Large intestine (tissue), 3 donors: Measurements from ENCODE around the gene FADS2. TPM values are rescaled to one million over a fixed set of nuclear protein-coding genes. Genes with fewer than 3 reads are reported as not detected.
A peak's percentile ranks its signal among the peaks of the same experiment; 100 is the strongest.

ENCODE experiments used
- DNase-seq, 2 donors: peaks; one replicate each; pipeline versions ENCODE4 v3.0.0 to v3.0.0-alpha.2; 2013
- H3K27ac ChIP-seq: one replicate; pipeline ENCODE4 v1.5.1; 2013; ENCODE audit warnings: low read length
- H3K27me3 ChIP-seq: 2 replicates; pipeline ENCODE4 v1.6.1; 2013; ENCODE audit warnings: low read length; ENCODE audit not compliant: control insufficient read depth, insufficient read depth
- H3K36me3 ChIP-seq: 2 replicates; pipeline ENCODE4 v1.6.1; 2013; ENCODE audit warnings: low read length; ENCODE audit not compliant: control insufficient read depth, insufficient read depth
- H3K4me1 ChIP-seq: one replicate; pipeline ENCODE4 v1.6.1; 2013; ENCODE audit warnings: low read length; ENCODE audit not compliant: control insufficient read depth, insufficient read depth
- H3K4me3 ChIP-seq: one replicate; pipeline ENCODE4 v1.5.1; 2013; ENCODE audit warnings: low read length
- H3K9me3 ChIP-seq: one replicate; pipeline ENCODE4 v1.6.1; 2013; ENCODE audit warnings: mild to moderate bottlenecking, low read depth, low read length, moderate library complexity; ENCODE audit not compliant: control insufficient read depth
- WGBS: methylation state at CpG from one replicate; pipeline ENCODE4 v1.1.5; 2013; ENCODE audit warnings: low lambda C conversion rate; ENCODE audit not compliant: insufficient coverage; 5-methylcytosine and 5-hydroxymethylcytosine counted together
- polyA plus RNA-seq: library from polyadenylated mRNA; unstranded; fragments of 120-200 nt; gene quantifications from one replicate; pipeline ENCODE4 v1.2.1, GENCODE V29; 2013

The FADS2 gene
- polyA plus RNA-seq, 1 donor: 28.8 TPM

DNA sequence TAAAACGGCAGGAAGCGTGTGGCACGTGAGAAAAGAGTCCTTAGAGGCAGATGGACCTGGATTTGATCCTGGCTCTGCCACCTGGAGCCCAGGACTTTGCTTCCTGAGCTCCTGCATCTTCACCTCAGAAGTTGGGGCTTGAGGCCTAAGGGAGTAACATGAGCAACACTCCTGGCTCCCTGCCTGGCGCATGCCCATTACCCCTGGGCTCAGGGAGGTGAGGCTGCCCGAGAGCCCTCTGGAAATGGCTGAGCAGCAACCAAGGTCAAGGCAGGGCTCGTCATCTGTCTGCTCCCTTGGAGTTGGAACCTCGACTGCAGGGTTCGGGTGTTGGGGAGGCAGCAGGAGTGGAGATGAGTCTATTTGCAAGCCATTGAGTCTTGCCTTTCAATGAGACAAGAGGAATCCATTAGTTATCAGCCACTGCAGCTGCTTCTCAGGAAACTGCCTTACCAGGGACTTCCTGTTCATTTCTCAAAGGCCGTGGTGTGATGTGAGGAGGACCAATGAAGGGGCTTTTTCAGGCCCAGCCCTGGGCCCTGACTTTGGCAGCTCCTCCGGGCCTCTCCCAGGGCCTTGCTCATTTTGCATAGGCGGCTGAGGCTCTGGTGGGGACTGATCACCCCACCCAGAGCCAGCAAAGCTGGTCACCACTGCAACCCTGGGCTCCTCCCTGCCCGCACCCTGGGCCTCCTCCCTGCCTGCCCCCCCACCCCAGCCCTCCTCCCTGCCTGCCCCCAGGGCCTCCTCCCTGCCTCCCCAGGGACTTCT is 6.4 kb downstream of the FADS2 start:
- Histone ChIP-seq H3K36me3 (no peaks in the 10 kb centered on the region), H3K4me3 (no peak overlapping the region), H3K27me3 (peaks cover 22% of the 10 kb centered on the region), H3K9me3 (no peaks in the 10 kb centered on the region), H3K4me1 (no peaks in the 10 kb centered on the region), H3K27ac (peak overlapping the region; percentile 4)
- WGBS: 70% methylated on average over 2 of the region's 12 CpGs
- DNase-seq: peak in 1 of 2 donors; percentile 22

DNA sequence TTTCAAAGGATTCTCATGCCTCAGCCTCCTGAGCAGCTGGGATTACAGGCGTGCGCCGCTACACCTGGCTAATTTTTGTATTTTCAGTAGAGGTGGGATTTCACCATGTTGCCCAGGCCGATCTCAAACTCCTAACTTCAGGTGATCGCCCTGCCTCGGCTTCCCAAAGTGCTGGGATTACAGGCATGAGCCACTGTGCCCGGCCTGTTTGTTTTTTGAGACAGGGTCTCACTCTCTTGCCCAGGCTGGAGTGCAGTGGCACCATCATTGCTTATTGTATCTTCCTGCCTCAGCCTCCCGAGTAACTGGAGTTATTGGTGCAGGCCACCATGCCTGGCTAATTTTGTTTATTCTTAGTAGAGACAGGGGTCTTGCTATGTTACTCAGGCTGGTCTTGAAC is 8.1 kb downstream of the FADS2 start:
- Histone ChIP-seq H3K27me3 (peaks cover 6% of the 10 kb centered on the region), H3K27ac (no peak overlapping the region), H3K36me3 (peaks cover 3% of the 10 kb centered on the region), H3K4me1 (no peaks in the 10 kb centered on the region), H3K4me3 (no peak overlapping the region), H3K9me3 (no peaks in the 10 kb centered on the region)
- DNase-seq: no peak
- WGBS: no CpG with 5 or more reads among the region's 8 CpGs

DNA sequence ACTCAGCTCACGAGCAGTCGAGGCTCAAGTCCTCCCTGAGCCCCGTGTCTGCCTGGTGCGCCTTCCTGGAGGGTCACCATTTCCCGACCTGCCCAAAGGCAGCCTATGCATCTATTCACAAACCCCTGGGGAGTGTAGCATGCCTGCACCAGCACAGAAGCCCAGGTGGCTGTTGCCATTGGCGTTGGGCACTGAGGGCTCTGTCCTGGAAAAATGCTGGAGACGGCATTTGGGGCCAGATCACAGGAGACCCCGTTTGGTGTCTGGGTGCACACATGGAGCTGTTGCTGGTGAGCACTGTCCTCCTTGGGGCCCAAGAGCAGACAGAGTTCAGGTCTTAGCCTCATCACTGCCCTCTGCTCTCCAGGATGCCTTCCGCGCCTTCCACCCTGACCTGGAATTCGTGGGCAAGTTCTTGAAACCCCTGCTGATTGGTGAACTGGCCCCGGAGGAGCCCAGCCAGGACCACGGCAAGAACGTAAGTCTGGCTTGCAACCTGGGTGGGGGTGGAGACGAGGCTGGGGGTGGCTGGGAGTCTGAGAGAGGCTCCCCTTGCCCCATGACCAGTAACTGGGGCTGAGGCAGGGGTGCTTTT is 9.4 kb downstream of the FADS2 start:
- H3K27ac ChIP-seq: no peak overlapping the region
- H3K36me3 ChIP-seq: peaks cover 14% of the 10 kb centered on the region
- H3K9me3 ChIP-seq: no peaks in the 10 kb centered on the region
- no CpG with 5 or more reads among the region's 15 CpGs for WGBS
- DNase-seq: no peak
- peaks cover 3% of the 10 kb centered on the region for H3K27me3 ChIP-seq
- H3K4me1 ChIP-seq: no peaks in the 10 kb centered on the region
- no peak overlapping the region for H3K4me3 ChIP-seq

DNA sequence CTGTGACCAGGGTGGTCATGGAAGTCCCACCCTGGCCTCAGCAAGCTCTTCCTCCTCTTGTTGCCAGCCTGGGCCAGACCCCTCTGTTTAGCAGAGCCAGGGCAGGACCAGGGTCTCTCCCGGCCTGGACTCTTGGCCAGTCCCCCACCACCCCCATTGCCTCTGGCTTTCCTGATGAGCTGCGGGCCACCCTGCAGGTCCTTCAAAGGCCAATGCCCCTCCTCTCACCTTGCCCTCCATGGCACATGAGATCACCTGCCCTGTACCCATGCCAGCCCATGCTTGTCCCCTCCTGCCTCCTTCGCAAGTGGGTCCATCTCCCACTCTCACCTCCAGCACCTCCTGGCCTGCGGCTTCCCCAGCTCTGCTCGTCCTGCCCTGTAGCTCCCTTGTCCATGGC is 10.4 kb downstream of the FADS2 start:
- DNase-seq: no peak
- Histone ChIP-seq H3K27me3 (no peaks in the 10 kb centered on the region), H3K4me3 (no peak overlapping the region), H3K9me3 (no peaks in the 10 kb centered on the region), H3K36me3 (peaks cover 16% of the 10 kb centered on the region), H3K27ac (no peak overlapping the region), H3K4me1 (no peaks in the 10 kb centered on the region)
- 100% methylated on average over 1 of the region's 5 CpGs for WGBS

DNA sequence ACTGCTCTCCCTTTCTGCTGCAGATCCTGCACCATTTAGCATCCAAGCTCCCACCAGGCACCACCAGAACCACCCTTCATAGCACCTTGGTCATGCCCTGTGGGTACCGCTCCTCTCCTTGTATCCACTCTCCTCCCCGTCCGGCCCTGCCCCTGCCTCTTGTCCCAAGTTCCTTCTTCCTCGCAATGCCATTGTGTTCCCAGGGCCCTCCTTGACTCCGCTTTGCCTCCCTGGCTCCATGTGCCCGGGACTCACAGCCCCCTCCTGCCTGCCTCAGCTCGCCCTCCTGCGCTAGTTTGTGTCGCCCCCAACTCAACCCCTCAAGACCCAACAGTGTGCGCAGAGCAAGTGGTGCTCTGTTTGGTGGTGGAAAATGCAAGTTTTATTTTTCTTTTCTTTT is 10.8 kb downstream of the FADS2 start:
- 80% methylated on average over 1 of the region's 10 CpGs for WGBS
- Histone ChIP-seq H3K4me3 (no peak overlapping the region), H3K27ac (no peak overlapping the region), H3K9me3 (no peaks in the 10 kb centered on the region), H3K27me3 (no peaks in the 10 kb centered on the region), H3K4me1 (no peaks in the 10 kb centered on the region), H3K36me3 (peaks cover 16% of the 10 kb centered on the region)
- DNase-seq: no peak

DNA sequence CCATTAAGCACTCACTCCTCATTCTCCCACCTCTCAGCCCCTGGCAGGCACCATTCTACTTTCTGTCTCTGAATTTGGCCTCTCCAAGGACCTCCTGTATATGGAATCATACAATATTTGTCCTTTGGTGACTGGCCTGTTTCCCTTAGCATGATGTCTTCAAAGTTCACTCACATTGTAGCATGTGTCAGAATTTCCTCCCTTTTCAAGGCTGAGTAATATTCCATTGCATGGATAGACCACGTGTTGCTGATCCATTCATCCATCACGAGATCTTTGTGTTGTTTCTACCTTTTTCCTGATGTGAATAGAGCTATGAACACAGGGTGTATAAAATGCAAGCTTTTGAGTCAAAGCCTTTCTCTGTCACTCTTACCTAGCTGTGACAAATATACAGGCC is 11.6 kb downstream of the FADS2 start:
- Histone ChIP-seq H3K27ac (no peak overlapping the region), H3K9me3 (no peaks in the 10 kb centered on the region), H3K4me1 (no peaks in the 10 kb centered on the region), H3K36me3 (peaks cover 16% of the 10 kb centered on the region), H3K4me3 (no peak overlapping the region), H3K27me3 (no peaks in the 10 kb centered on the region)
- no CpG with 5 or more reads among the region's 2 CpGs for WGBS
- DNase-seq: no peak

DNA sequence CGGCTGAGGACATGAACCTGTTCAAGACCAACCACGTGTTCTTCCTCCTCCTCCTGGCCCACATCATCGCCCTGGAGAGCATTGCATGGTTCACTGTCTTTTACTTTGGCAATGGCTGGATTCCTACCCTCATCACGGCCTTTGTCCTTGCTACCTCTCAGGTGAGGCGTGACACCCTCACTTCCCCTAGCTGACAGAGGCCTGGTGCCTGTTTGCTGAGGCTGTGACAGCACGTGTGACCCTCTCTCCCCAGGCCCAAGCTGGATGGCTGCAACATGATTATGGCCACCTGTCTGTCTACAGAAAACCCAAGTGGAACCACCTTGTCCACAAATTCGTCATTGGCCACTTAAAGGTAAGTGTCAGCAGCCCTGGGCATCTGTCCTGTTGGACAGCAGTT is 12.3 kb downstream of the FADS2 start:
- H3K36me3 ChIP-seq: peaks cover 18% of the 10 kb centered on the region
- no peak for DNase-seq
- H3K4me1 ChIP-seq: no peaks in the 10 kb centered on the region
- no peaks in the 10 kb centered on the region for H3K27me3 ChIP-seq
- no CpG with 5 or more reads among the region's 7 CpGs for WGBS
- no peaks in the 10 kb centered on the region for H3K9me3 ChIP-seq
- H3K4me3 ChIP-seq: no peak overlapping the region
- H3K27ac ChIP-seq: no peak overlapping the region

DNA sequence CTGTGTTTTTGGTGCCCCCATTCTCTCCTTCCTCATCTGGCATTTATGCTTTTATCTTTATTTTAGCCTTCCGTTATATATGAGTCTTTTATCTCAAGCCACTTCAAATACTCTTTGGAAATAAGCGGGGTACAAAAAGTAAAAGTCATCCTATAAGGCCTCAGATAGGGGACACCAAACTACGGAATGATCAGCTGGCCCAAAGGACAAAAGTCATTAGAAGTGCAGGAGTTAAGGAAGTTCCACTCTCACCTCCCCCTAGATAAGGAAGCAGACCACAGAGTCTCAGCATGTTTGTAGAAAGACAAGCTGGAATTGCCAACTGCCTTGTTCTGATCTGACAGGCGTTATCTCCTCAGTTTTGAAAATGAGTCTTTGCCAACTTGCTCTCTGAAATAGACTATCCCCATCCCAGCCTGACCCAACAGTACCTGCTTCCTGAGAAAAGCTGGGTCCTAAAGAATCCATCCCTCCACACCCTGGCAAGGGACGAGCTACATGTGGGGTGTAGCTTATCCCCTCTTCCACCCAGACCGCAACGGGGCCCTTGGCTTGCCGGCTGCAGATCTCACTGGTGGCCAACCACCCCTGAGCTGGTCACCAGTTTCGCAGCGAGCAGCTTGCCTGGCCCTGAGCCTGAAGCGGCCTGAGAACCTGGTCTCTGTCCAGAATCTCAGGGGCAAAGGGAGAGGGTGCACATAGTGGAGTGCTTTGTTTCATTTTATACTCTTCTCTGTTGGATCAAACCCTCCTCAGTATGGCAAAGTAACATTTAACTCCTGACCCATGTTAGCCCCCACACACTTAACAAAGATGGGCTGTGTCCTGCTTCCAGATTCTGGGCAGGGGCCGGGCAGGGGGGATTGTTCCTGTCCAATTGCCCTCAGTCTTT is 13.8 kb downstream of the FADS2 start:
- Histone ChIP-seq H3K4me1 (no peaks in the 10 kb centered on the region), H3K27me3 (no peaks in the 10 kb centered on the region), H3K36me3 (peaks cover 18% of the 10 kb centered on the region), H3K9me3 (no peaks in the 10 kb centered on the region), H3K4me3 (no peak overlapping the region), H3K27ac (no peak overlapping the region)
- no peak for DNase-seq
- WGBS: 42% methylated on average over 3 of the region's 12 CpGs

DNA sequence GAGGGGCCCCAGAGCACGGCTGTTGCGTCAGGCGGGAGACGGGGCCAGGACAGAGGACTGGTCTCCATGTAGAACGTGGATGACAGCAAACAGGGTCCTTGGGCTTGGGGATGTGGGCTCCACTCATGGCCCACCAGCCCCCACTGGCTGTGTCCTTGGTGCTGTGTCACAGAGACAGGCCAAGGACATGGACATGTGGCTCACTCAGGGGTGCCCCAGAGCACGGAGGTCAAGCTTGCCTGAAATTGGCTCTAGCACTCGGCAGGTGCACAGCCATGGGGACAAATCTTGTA is 14.4 kb downstream of the FADS2 start:
- no CpG with 5 or more reads among the region's 7 CpGs for WGBS
- H3K36me3 ChIP-seq: peaks cover 18% of the 10 kb centered on the region
- DNase-seq: no peak
- no peaks in the 10 kb centered on the region for H3K4me1 ChIP-seq
- H3K4me3 ChIP-seq: no peak overlapping the region
- no peak overlapping the region for H3K27ac ChIP-seq
- H3K27me3 ChIP-seq: no peaks in the 10 kb centered on the region
- H3K9me3 ChIP-seq: no peaks in the 10 kb centered on the region

DNA sequence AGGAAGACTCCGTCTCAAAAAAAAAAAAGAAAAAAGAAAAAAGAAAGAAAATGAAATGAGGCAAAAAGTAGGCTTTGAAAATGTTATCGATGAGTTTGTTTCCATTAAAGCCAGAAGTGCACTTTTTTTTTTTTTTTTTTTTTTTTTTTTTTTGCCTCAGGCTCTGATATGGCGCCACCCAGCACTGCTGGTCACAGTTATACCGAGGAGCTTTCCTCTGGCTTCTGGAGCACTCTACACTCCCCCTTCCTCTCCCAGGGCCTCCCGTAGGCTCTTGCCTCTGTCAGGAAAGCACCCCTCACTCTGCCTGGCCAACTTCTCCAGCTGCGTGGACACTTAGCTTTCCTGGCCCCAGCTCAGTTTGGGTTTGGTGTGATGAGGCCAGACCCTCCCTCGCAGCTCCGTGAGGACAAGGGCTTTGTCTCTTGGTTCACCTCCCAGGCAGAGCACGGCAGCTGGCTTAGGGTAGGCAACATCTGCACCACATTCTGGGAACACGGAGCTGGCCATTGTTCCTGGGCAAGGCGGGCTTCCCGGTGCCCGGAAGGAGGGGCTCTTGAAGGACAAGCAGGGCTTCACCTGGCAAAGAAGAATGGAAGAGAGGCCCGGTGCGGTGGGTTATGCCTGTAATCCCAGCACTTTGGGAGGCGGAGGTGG is 16.9 kb downstream of the FADS2 start:
- H3K9me3 ChIP-seq: no peaks in the 10 kb centered on the region
- no peak for DNase-seq
- H3K4me3 ChIP-seq: no peak overlapping the region
- peaks cover 22% of the 10 kb centered on the region for H3K36me3 ChIP-seq
- H3K27ac ChIP-seq: no peak overlapping the region
- 100% methylated on average over 2 of the region's 16 CpGs for WGBS
- H3K27me3 ChIP-seq: no peaks in the 10 kb centered on the region
- no peaks in the 10 kb centered on the region for H3K4me1 ChIP-seq
